GM18907 (cell line): ENCODE results near the gene CDKN2D.
A peak's percentile ranks its signal among the peaks of the same experiment; 100 is the strongest.
"Not testable (repeated sequence)": the region's sequence is repeated elsewhere in the genome, so short reads cannot be mapped to it uniquely, and the experiment has no call there.

Source experiments
- ATAC-seq: cut with Tn5 transposase; IDR thresholded peaks from one replicate; pipeline ENCODE4 v1.9.1; 2021; ENCODE audit warnings: mild to moderate bottlenecking, moderate library complexity; ENCODE audit not compliant: unreplicated experiment

CDKN2D gene

GRCh38 chr19:10553087-10553667 lies 15.6 kb downstream of the CDKN2D start:
- ATAC-seq, result no peak

DNA sequence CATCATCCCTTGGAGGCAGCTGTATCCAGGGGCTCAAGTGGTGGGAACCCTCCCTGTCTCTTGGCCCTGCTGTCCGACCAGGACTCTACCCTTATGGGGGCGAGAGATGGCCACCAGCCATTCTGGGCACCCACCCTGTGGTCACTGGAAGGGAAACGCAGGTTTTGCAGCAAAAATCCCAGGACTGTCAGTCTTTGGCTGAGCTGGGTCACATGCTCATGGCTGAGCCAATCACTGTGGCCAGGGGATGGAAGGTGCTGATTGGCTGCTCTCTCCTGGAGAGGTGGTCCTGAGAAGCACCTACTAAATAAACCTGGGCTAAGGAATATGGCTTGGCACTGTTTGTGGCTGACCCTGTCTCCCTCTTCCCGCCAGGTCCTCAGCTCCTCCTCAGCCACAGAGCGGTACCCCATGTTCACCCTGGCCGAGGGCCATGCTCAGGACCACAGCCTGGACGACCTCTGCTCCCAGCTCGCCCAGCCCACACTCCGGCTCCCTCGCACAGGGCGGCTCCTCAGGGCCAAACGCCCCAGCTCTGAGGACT lies 16.2 kb downstream of the CDKN2D start:
- no peak for ATAC-seq

DNA sequence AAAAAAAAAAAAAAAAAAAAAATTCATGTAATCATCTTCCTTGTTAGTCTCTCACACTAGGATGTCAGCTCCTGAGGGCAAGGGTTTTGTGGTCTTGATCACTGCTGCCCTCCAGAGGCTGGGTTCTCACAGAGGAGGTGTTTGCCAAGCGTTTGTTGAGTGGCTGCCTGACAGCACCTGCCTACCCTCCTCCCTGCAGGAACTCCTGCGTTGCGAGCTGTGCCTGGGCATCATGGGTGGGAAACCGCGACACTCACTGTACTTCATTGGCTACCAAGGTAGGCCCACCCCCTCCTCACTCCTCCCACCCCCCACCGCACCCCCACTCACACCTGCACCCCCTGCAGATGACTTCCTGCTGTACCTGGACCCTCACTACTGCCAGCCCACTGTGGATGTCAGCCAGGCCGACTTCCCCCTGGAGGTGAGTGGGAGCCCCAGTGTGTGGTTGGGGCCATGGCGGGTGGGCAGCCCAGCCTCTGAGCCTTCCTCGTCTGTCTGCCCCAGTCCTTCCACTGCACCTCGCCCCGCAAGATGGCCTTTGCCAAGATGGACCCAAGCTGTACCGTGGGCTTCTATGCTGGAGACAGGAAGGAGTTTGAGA lies 17.0 kb downstream of the CDKN2D start:
- no peak for ATAC-seq

GRCh38 chr19:10551006-10551405 lies 17.8 kb downstream of the CDKN2D start:
- ATAC-seq, result not testable (repeated sequence)

GRCh38 chr19:10550336-10550735 lies 18.4 kb downstream of the CDKN2D start:
- ATAC-seq, result no peak

DNA sequence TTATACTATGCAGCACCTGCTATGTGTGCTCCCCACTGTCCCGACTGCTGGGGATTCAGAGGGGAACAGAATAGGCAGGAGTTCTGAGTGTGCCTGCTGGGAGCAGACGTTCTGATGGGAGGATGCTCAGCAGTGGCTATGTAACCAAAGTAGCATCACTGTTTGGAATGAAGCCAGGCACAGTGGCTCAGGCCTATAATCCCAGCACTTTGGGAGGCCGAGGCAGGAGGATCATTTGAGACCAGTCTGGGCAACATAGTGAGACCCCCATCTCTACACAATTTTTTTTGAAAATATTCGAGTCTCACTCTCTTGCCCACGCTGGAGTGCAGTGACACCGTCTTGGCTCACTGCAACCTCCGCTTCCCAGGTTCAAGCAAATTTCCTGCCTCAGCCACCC lies 19.0 kb downstream of the CDKN2D start:
- ATAC-seq, result no peak

DNA sequence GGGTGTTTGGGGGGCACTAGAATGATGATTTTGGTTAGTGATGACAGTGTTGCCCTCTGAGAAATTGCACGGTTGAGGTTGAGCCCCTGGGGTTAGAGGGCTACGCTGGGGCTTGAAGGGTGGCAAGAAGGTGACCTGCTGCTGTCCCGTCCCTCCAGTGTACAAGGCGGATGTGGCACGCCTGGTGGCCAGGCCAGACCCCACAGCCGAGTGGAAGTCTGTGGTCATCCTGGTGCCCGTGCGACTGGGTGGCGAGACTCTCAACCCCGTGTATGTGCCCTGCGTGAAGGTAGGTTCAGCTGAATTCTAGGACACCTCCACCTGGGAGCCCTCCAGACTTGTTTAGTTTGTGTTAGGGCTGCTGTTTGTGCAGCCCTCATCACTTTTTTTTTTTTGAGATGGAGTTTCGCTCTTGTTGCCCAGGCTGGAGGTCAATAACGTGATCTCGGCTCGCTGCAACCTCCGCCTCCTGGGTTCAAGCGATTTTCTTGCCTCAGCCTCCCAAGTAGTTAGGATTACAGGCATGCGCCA lies 20.0 kb downstream of the CDKN2D start:
- no peak for ATAC-seq

DNA sequence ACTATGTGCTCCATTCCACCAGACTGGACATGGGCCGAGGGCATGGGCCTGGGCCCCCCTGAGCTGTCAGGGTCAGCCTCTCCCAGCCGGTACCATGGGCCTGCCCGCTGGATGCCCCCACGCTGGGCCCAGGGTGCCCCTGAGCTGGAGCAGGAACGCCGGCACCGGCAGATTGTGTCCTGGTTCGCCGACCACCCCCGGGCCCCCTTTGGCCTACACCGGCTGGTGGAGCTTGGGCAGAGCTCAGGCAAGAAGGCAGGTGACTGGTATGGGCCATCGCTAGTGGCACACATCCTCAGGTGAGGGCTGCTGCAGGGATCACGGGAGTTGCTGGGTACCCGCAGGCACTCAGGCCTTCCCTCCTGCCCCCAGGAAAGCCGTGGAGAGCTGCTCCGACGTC lies 22.0 kb downstream of the CDKN2D start:
- no peak for ATAC-seq

DNA sequence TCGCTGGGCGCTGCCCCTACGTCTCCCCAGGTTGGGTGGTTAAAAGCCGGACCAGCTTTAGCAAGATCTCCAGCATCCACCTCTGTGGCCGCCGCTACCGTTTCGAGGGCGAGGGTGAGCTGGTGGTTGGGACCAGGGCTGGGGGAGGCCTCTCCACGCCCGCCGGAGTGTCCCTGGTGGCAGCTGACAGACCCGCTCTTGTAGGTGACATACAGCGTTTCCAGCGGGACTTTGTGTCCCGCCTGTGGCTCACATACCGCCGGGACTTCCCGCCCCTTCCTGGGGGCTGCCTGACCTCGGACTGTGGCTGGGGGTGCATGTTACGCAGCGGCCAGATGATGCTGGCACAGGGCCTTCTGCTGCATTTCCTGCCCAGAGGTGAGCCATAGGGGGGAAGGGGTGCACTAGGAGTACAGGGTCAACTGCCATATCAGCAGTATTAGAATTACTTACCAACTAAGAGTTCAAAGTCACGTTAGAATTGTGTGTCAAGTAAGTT lies 24.0 kb downstream of the CDKN2D start:
- no peak for ATAC-seq

DNA sequence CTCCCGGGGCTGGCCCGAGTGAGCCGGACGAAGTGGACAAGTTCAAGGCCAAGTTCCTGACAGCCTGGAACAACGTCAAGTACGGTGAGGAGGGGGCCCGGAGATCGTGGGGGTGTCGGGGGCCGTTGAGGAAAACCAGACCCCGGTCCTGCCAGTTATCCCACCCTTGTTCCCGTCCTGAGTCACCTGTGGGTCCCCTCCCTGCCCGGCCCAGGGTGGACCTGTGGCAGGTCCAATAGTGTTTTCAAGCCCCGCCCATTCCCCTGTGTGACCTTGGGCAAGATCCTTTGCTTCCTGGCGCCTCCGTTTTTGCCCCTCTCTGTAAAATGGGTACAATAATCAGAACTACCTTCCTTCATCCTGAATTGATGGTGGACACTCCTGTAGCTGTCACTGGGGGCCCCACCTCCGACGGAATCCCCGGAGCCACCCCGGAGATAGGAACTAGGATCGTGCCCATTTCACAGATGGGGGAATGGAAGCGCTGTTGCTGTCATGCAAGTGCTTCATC lies 24.5 kb downstream of the CDKN2D start:
- peak; percentile 13 for ATAC-seq

GRCh38 chr19:10543420-10544241 lies 25.1 kb downstream of the CDKN2D start, which contains the start of gene ATG4D:
Gene ATG4D (plus strand): TSS chr19:10543904. CDS start chr19:10544091, 187 bp downstream.
- peak; percentile 68 for ATAC-seq

GRCh38 chr19:10543059-10543419 lies 25.7 kb downstream of the CDKN2D start:
- ATAC-seq, result no peak

DNA sequence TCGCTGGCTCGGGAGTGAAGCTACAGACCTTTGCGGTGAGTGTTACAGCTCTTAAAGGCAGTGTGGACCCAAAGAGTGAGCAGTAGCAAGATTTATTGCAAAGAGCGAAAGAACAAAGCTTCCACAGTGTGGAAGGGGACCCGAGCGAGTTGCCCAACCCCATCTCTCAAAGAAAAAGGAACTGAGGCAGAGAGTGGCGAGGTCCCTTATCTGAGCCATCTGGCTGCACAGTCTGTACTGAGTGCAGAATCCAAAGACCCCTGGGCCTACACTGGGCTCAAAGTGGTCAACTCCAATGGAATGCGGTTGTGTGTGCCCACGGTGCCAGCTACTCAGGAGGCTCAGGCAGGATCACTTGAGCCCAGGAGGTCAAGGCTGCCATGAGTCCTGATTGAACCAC lies 29.8 kb downstream of the CDKN2D start:
- not testable (repeated sequence) for ATAC-seq

DNA sequence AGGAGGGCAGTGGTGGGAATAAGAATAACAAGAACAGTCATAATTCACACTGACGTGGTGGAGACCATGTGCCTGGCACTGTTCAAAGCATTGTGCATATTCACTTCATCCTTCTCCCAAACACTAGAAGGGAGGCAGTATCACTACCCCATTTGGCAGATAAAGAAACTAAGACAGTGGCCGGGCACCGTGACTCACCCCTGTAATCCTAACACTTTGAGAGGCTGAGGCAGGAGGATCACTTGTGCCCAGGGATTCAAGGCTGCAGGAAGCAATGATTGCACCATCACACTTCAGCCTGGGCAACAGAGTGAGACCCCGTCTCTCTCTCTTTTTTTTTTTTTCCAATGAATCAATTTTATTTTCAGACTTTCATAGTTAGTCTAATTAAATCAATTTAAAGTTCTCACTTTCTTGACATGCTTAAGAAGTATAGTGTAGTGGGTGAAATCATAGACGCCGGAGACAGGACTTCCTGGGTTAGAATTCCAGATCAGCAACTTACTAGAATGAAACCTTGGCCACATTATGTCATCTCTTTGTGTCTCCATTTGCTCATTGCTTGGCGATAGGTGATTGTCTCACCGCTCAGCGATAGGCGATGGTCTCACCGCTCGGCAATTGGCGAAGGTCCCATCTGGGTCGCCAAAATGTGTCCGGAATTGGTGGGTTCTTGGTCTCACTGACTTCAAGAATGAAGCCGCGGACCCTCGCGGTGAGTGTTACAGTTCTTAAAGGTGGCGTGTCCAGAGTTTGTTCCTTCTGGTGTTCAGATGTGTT lies 30.4 kb downstream of the CDKN2D start:
- no peak for ATAC-seq

DNA sequence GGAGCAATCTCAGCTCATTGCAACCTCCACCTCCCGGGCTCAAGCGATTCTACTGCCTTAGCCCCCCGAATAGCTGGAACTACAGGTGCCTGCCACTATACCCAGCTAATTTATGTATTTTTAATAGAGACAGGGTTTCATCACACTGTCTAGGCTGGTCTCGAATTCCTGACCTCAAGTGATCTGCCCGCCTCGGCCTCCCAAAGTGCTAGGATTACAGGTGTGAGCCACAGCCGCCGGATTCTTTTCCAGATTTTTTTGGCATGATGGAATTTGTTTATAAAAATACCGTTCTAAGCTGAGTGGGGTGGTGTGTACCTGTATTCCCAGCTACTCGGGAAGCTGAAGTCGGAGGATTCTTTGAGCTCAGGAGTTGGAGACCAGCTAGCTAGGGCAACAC lies 31.1 kb downstream of the CDKN2D start:
- ATAC-seq, result no peak

DNA sequence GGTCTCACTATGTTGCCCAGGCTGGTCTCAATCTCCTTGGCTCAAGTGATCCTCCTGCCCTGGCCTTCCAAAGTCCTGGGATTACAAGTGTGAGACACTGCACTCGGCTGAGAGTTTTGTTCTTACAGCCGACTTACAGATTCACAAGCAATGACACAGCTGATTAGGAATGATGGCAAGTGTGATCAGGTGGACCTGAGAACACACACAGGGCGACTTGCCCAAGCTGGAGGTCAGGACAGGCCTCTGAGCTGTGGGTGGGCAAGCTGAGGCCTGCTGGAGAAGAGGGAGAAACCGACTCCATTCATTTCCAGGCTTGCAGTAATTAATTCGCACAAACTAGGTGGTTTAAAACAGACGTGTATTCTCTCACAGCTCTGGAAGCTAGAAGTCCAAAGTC lies 33.2 kb downstream of the CDKN2D start:
- no peak for ATAC-seq

DNA sequence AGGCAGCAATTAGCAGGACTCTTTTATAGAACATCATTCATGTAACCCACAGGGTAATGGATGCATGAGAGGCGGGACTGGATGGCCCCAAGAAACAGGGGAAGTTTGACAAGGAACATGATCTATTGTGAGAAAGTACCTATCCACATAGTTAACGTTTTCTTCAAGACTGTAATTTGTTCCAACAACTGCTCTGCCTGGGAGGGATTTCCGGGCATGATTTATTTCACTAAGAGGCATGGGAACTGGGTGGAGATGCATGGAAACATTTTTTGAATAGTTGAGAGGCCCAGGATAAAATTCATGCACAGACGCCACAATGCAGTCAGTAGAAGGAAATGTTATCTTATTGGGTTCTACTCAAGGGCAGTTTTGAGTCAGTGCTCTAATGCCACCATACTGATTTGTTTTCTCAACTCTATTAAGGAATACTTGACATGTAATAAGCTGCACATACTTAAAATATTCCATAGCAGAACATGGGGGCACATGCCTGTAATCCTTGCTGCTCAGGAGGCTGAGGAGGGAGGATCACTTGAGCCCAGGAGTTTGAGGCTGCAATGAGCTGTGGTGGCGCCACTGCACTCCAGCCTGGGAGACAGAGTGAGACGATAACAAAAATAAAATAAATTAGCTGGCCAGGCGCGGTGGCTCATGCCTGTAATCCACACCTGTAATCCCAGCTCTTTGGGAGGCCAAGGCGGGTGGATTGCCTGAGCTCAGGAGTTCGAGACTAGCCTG lies 35.0 kb downstream of the CDKN2D start:
- ATAC-seq, result no peak

DNA sequence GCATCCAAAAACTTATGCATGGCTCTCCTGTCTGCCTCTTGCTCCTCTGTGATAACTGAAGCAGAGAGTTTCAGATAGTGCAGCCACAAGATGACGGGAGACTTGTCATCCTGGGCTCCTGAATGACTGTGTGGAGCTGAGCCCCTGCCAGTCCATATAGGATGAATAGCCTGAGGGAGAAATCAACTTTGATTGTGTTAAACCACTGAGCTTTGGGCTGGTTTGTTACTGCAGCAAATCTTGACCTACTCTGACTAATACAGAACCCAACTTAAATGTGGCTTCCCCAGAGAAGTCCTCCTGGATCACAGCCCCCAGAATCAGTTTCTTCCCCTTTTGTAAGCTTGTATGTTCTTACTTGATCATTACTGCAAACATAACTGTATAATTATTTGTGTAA lies 36.3 kb downstream of the CDKN2D start:
- ATAC-seq, result no peak

DNA sequence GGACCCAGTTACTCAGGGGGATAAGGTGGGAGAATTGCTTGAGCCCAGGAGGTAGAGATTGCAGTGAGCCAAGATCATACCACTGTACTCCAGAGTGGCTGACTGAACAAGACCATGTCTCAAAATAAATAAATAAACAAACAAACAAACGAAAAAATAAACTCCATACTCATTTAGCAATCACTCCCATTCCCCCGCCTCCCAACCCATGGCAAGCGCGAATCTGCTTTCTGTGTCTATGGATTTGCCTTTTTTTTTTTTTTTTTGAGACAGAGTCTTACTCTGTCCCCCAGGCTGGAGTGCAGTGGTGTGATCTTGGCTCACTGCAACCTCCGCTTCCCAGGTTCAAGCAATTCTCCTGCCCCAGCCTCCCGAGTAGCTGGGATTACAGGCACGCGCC lies 41.9 kb downstream of the CDKN2D start:
- ATAC-seq, result not testable (repeated sequence)

- no peak for ATAC-seq
Observed at GRCh38 chr19:10525636-10526035, 43.1 kb downstream of the CDKN2D start.
